ENCODE results near the gene TTYH3.
"Not testable (repeated sequence)": the region's sequence is repeated elsewhere in the genome, so short reads cannot be mapped to it uniquely, and the experiment has no call there.

TTYH3 gene

DNA sequence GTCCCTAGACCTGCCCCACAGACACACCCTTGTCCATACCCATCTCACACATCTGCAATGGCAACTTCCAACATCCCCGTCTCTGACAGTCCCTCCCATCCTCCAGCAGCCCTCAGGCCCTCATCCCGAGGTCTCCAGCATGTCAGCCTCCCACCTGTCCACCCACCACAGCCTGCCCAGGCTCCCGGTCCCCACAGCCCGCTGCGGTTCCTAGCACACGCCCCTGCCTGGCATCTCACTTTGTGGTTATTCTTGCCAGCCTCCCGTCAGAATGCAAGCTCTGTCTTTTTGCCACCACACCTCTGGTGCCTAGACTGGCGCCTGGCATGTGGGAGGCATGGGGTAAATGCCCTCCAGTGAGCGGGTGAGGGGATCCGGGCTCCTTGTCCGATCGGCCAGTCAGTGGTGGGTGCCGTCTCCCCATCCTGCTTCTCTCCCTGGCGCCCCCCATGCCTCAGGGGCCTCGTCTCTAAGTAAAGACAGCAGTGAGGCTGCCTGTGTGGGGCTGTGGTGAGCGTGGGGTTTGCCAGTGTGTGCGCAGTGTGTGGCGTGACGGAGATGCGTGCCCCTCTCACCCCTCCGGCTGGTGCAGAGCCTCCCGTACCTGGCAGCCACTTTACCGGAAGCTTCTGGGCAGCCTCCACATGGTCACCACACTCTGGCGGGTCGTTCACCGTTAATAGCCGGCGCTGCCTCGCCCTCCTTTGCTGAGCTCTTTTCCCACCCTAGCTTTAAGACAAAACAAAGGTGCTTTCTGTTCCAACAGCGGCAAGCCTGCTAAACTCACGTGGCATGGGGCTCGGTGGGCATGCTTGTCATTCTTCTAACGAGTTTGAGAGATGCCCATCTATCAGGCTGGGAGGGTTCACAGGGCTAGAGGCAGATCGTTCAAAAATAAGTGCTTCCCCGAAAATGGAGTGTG lies 28.5 kb upstream of the TTYH3 start:
- no peak for DNase-seq

DNA sequence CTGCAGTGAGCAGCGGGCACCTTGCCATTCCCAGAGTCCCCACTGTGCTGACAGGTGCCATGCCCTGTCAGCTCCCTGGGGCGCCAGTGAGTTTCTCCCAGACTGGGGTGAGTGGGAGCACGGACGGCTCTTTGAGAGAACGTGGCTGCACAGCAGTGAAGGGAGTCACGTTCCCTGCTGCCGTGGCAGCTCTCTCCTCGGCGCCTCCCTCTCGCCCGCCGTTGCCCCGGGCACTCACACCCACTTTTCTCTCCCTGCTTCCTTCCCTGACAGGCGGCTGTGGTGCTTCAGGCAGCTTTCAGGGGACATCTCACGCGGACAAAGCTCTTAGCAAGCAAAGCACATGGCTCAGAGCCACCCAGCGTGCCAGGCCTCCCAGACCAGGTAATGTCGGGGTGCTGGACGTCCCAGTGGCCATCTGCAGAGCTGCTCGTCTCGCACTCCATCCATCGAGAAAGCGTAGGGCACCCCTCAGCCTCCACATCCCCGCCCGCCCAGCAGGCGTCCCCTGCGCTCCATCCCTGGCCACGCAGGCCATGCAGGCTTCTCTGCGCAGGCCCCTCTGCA lies 27.1 kb upstream of the TTYH3 start:
- DNase-seq, result no peak

DNA sequence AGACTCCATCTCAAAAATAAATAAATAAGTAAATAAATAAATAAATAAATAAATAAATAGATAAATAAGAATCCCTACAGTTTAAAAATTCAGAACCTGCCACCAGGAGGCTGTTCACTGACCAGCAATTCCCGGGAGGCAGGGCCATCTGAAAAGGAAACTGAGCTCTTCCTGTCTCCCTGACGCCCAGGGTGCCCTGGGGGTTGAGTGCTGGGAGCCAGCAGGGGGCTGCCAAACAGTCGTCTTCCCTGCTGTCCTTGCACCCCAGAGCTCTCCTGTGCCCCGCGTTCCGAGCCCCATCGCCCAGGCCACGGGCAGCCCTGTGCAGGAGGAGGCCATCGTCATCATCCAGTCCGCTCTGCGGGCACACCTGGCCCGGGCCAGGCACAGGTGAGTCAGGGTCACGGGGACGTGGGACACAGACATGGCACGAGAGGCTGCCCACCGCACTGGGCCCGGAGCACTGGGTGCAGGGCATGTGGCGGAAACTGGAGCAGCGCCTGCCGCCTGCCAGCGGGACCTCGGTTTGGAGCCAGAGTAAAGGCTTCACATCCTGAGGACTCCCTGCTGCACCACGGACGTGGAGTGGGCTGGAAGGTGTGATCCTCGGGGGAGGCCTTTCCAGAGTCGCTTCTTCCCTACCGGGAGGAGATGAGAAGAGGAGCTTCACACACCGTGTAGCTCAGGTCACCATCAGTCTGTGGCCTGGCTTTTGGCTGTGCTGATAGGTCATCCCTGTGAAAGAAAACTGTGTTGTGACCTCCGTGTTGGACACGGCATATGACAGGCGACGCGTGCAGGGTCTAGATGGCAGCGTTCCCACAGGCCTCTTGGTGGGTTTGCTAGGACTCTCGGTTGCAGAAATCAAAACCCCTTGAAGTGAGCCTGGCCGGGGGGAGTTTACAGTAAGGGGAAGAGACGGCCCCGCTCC lies 25.9 kb upstream of the TTYH3 start:
- DNase-seq, result no peak

DNA sequence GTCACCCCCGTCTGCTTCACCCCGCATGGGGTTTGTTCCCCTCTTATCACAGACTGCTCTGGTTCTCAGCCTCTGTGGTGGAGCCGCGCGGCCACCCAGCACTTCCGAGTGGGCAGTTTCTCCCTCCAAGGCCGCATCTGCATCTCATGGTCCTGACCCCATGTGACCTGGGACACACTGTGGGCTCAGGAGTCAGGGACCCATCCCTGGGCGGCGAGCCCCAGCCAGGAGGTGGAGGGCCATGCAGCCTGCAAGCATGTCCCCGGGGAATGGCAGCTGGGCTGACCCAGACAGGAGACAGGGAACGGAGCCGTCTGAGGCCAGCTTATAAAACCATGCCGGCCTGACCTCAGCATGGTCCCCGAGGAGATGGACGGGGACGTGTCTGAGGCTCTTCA lies 25.2 kb upstream of the TTYH3 start:
- no peak for DNase-seq

DNA sequence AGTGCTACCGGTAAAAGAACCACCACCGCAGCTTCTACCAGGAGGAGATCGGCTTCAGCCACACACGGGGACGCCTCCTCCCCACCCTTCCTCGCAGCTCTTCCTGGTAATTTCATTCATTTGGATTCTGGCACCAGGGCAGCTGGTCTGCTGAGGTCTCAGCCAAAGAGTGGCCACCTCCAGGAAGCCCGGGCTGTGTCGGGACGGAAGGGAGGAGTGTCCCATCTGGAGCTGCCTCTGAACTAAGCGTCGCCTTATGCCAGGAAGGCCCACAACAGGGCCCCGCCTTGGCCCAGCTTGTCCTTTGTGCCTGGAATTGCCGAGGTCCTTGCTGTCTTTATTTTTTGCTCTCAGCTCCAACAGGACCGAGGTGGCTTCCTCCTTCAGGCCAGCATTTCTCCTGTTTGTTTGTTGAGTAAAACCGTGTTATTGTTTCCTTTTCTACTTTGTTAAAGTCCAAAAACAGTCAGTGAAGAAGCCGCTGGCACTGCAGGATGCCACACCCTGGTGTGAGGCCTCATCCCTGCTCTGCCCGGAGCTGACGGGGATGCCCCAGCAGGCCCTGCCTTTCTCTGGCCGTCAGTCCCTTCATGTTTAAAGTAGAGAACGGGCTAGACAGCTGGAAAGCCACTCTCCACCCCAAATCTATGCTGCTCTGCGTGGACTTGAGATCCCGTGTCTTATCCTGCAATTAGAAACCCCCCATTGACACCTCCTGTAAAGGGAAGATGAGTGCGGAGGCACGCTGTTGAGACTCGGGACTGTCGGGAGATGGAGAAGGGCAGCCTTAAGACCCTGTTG lies 24.5 kb upstream of the TTYH3 start:
- no peak for DNase-seq

DNA sequence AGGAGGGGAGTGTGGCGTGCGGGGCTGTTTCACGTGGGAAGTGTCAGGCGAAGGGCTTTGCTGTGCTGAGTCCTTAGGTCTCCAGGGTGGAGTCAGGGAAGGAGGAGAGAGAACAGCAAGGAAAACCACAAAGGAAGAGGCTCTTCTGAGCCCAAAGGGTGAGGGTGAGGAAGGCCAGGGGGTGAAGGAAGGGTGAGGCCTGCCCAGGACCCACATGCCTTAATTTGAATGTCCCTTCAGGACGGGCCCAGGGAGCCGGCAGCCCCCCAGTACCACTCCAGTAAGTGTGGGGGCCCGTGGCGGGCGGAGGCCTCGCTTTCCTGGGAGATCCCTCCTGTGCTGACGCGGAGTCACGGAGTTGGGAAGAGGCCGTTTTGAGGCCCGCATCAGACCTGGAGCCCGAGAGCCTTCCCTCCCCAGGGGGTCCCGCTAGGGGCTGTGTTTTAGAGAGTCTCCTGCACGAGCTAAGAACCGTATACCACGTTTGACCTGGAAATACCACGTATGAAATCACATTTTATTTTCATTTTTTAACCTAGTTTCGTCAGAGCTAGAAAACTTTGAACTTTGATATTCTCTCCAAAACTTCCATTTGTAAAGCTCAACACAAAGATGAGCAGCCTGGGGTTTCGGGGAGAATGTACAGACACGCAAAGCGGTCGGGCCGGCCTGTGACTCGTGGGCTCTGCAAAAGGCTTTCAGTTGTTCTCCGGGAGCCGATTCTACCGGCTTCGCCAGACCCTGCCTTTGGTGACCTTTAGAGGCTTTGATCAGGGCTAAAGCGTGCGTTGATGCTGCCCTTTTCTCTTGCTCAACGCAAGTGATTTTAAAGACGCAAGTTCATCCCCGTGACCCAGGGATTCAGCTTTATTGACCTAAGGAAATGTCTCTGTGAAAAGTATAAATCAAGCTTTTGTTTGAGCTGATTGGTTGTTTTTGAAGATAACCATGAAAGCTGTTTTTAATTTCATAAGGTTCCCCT lies 23.6 kb upstream of the TTYH3 start:
- no peak for DNase-seq

DNA sequence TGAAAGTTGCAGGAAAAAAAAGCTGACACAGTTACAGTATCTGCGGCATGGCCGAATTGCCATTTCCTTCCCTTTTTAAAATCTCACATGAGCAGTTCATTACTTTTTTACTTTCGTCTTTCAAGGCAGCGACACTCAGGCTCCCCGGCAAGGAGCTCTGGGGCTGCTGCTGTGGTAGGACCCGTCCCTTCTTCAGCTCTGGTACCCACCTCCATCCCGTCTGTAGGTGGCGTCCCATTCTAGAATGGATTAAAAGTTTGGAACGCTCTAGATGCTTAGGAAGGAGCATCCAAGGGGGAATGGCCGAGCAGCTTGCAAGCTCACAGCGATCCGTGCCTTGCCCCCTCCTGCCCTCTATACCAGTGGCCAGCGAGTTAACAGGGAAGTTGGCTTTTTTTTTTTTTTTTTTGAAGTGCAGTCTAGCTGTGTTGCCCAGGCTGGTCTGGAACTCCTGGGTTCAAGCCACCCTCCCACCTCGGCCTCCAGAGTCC lies 22.8 kb upstream of the TTYH3 start:
- DNase-seq, result no peak

DNA sequence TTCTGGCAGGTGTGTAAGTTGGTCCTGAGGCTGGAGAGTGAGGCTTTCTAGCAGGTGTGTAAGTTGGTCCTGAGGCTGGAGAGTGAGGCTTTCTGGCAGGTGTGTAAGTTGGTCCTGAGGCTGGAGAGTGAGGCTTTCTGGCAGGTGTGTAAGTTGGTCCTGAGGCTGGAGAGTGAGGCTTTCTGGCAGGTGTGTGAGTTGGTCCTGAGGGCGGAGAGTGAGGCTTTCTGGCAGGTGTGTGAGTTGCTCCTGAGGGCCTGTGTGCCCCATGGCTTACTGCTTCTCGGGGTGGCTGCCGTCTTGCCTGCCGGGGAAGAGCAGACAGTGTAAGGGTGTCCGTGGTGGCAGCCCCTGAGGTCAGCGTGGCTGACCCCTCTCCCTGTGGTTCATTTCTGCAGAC lies 22.1 kb upstream of the TTYH3 start:
- DNase-seq, result not testable (repeated sequence)

DNA sequence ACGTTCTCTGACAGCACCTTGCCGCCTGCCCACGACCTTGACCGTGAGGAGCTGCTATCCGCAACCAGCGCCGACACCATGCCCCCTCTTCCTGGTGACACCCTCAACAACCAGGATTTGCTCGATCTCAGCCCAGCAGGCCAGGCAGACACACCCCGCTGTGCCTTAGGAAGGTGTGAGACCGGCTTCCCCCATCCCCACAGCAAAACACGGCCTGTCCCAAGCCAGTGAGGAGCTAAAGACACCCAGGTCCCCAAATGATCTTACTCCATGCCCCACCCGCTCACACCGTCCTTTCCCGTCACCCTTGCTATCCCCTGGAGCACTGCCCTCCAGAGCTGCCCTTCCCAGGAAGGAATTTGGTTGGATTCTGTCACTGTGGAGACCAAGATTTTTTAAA lies 21.3 kb upstream of the TTYH3 start:
- no peak for DNase-seq

DNA sequence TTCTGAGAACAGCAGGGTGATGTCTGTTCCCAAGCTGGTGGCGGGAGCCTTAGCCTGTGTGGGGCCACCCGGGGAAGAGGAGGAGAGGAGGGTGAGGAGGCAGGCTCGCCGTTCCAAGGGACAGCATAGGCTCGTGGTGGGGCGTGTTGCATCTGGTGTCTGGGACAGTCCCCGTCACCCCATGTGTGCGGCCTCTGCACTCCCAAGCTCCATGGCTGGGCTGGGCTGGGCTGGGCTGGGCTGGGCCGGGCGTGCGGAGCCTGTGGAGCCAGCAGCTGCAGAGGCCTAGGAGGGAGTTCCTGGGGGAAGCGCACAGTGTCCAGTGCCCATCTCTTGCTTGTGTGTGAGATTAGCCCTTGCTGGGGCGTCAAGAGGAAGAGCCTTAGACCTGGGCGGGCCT lies 20.9 kb upstream of the TTYH3 start:
- DNase-seq, result no peak

DNA sequence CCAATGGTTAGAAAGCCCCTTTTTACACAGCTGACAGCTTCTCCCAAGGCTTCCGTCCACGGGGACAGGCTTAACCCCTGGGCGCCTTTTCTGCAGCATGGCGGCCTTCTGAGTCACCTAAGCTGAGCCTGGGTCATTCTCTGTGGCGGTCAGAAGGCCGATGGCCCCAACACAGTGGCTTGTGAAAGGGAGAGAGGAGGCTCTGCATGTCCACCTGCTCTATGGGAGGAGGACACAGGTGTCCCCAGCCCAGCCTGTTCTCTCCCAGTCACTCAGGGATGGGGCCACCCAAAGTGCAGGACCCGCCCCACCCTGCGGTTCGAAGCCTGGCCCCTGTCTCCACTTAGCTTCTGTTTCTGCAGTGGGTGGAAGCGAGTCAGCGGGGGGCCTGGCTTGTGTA lies 20.4 kb upstream of the TTYH3 start:
- DNase-seq, result no peak

DNA sequence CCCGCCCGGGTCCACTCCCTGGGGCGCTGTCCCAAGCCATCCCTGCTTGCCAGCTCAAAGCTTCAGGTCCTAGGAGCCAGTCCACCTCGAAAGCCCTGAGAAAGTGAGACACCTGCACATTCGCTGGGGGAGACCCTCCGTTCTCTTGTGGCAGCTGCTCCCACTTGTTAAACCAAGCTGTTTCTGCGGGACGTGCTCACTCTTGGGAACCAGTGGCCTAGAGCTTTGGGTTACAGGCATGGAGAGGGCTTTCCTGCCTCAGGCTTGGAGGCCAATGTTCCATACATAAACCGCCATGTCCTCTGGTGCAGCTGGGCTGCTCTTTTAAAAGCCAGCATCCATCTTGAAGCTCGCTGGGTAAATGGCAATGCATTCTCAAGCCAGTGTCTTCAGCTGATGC lies 19.9 kb upstream of the TTYH3 start:
- no peak for DNase-seq

DNA sequence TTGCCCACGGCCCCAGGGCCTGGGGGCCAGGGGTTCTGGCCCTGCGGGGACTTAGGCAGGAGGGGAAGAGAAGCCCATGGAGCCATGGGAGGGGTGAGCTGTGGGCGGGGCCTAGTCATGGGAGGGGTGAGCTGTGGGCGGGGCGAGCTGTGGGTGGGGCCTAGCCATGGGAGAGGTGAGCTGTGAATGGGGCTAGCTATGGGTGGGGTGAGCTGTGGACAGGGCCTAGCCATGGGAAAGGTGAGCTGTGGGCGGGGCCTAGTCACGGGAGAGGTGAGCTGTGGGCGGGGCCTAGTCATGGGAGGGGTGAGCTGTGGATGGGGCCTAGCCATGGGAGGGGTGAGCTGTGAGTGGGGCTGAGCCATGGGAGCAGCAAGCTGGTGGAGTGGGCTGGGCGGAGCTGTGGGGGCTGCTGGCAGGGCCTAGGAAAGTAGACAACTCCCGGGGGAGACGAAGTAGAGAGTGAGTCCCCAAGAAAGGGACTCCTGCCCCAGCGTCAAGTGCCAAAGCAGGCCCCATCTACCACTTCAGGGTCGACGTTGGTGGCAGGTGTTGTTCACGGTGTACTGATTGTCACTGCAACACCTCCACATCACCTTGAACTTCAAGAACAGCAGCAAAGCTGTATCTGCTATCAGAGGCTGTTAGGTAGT lies 19.2 kb upstream of the TTYH3 start:
- DNase-seq, result no peak

DNA sequence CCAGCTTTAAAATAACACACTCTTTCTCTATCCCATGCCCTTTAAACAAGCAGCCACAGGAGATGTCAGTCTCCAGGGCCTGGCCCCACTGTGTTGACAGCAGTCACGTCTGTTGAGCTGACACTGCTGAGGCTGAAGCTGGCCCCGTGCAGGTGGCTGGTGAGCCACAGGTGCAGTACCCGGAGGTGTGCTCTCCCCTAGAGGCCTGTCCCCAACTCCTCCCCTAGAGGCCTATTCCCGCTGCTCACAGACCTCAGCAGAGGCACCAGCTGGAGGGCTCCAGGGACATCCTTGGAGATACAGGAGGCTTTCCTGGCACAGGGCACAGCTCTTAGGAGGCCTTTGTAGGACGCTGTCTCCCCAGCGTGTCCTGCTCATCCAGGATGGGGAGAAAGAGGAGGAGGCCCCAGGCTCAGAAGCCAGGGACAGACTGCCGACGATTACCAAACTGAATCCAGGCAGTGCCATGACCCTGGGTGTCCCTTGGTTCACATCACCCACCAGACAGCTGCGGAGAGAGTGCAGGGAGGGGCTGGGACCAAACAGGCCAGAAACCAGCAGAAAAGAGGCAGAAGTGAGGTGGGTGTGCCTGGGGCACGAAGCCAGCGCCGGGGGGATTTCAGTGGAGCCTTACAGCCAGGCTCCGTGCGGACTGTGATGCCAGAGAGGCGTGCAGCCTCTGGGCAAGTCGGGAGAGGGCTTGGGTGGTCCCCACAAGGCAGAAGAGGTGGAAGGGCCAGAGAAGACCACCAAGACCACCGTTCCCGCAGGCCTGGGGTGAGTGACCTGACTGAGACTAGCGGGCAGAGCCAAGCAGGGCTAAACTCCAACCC lies 18.5 kb upstream of the TTYH3 start:
- DNase-seq, result no peak

DNA sequence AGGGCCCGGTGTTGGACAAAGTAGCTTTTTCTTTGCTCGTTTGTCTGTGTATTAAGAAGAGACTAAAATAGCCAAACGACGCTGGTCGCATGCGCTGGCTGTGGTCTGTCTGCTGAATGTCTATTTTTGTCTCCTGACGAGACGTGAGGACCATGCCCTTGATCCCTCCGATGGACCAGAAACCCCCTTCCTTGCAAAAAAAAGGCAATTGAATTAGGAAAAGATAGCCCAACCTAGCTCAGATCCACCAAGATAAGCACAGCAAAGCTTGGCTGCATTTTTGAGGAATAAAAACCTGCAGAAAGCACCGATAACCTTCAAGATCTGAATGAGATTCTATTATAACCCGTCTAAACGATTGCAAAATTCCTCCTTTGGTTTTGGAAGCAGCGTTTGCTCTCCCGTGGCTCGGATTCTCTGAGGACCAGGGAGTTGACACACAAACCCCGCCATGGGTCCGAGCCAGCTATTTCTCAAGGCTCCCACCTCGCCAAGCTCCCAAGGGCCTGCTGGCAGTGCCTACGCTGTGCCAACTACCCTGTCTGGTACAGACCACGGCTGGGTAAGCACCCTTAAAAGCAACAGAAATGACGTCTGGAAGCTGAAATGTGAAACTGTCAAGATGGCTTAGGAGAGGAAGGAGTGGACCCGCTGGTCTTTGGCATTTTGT lies 17.7 kb upstream of the TTYH3 start:
- no peak for DNase-seq

DNA sequence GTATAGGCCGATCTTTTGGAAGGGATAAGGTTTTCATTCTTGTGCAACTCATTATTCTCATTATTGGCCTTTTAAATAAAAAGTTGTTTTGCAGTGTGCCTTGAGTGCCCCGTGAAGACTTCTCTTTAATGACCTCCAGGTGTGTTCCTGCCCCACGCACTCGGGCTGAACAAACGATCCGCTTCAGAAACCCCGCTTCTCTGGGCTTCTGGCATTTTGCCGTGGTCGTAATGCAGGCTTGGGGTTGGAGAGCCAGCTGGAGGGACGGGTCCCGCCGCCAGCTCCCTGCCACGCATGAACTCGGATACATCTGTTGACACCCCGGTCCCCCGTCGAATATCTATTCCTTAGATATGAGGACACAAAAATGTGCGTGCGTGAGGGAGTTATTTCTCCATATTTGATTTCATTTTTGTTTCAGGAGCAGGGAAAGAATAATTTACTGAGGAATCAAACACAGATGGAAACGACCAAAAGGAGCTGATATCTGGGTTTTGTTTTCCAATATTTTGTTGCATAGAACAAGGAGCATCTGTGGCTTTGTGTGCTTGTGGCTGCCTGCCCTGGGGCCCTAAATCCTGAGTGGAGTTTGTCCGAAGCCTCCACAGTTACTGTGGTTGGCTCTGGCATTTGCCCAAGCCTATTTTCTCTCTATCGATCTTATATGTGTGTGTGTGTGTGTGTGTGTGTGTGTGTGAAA lies 17.0 kb upstream of the TTYH3 start:
- no peak for DNase-seq

DNA sequence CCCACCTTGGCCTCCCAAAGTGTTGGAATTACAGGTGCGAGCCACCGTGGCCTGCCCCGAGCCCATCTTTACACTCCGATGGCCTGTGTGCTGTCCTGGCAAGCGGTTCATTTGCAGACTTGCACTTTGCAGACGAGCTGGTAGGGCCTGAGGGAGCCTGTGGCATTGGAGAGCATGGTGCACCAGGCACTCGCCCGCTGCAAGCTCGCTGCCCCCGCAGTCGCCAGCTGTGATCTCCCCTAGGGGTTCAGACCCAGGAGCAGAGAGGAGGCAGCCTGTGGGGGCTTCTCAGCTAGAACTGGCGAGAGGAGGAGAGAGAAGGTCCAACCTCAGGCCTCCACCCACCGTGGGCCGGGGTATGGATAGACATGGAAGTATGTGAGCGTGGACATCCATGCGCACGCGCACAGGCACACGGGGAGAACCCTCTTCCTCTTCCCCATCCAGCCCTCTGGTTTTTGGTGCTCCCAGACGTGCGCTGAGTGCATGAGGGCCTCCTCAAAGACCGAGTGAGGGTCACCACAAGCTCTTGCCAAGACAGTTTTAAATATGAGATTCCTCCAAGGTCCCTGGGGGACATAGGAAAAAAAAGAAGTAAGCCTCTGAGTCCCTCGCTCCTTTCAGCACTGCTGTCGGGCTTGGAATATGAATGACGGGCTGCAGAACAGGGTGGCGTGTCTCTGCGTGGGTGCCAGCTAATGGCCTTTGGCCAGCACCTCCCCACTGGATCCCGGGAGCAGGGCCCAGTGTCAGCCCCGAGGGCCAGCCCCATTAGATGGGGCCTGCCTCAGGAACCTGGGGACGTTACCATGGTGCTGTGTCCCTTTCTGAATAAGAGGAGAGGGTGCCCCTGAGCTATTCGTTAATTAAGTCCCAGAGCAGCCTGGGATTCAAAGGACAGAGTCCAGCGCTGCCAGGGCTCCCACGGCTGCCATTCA lies 15.1 kb upstream of the TTYH3 start:
- no peak for DNase-seq
